HepG2 (cell line): ENCODE data around the gene ZNRF3. TPM values are rescaled to one million over a fixed set of nuclear protein-coding genes. Genes with fewer than 3 reads are reported as not detected.

ENCODE experiments used
- ATAC-seq: fragments of 200-7000 bp; cut with Tn5 transposase; 3 replicates; pipeline ENCODE4 v1.9.1; 2020; ENCODE audit warnings: mild to moderate bottlenecking, moderate library complexity
- BruUV-seq: library from RNA; stranded (reverse); fragments of 400-500 nt; replicated peaks from 2 replicates; lab custom pipeline; 2021; lab: Mats Ljungman, UMichigan
- CTCF ChIA-PET: fragments of 300-600 bp; formaldehyde crosslinking; extraction: SDS; loops from one replicate; lab custom pipeline; 2021; ENCODE audit warnings: low total read pairs, inconsistent platforms, low intra/inter-chr PET ratio; lab: Yijun Ruan, JAX
- POLR2A ChIA-PET: fragments of 350-600 bp; sonication (Branson Sonifier 250); formaldehyde crosslinking; loops from one replicate; lab custom pipeline; 2020; ENCODE audit warnings: antibody characterized with exemption, inconsistent platforms; lab: Yijun Ruan, JAX
- DNase-seq: peaks from one replicate; pipeline ENCODE4 v3.0.0-alpha.2; 2015; ENCODE audit warnings: low spot score
- FAIRE-seq: peaks from 3 replicates; lab custom pipeline; 2011; peaks lifted over from hg19 to GRCh38; lab: Jason Lieb, UNC
- H2AFZ ChIP-seq: one replicate; pipeline ENCODE4 v1.6.1; 2011; ENCODE audit warnings: low read length, inconsistent platforms
- H3K27ac ChIP-seq: fragments of 300-600 bp; 3 replicates; pipeline ENCODE4 v1.8.0; 2011; ENCODE audit warnings: mixed run types, mild to moderate bottlenecking, mixed read lengths, low read length, inconsistent platforms; ENCODE audit not compliant: insufficient read depth; ENCODE audit errors: extremely low read length
- H3K27me3 ChIP-seq, 2 experiments: fragments of 200-600 bp in 1 of 2; 2 replicates in 1 of 2; 3 replicates in 1 of 2; pipeline versions ENCODE4 v1.6.0 to v1.8.0; 2011; ENCODE audit warnings: low read length in 2 of 2, mild to moderate bottlenecking in 2 of 2, moderate library complexity in 2 of 2, inconsistent platforms in 1 of 2; ENCODE audit not compliant: insufficient read depth in 2 of 2, control insufficient read depth in 1 of 2
- H3K36me3 ChIP-seq, 2 experiments: fragments of 200-600 bp in 1 of 2; replicated peaks in 1 of 2; 2 replicates in 1 of 2; 3 replicates in 1 of 2; pipeline versions ENCODE4 v1.5.1 to v1.8.0; 2011; ENCODE audit warnings: low read length in 2 of 2, inconsistent platforms in 1 of 2; ENCODE audit not compliant: insufficient read depth in 2 of 2, control insufficient read depth in 1 of 2
- H3K4me1 ChIP-seq: 2 replicates; pipeline ENCODE4 v1.5.1; 2012; ENCODE audit warnings: low read length, inconsistent platforms; ENCODE audit not compliant: insufficient read depth
- H3K4me2 ChIP-seq: 2 replicates; pipeline ENCODE4 v1.6.0; 2011; ENCODE audit warnings: low read depth, low read length, inconsistent platforms
- H3K4me3 ChIP-seq, 3 experiments: fragments of 200-600 bp in 1 of 3; sonication (generic), shearing (Covaris generic) in 1 of 3; replicated peaks in 1 of 3; 2 replicates each; pipeline ENCODE4 v1.5.1; 2011 to 2016; ENCODE audit warnings: low read length in 3 of 3, inconsistent platforms in 2 of 3, low read depth in 2 of 3, mild to moderate bottlenecking in 2 of 3, control low read depth in 1 of 3, mixed read lengths in 1 of 3; ENCODE audit not compliant: insufficient read depth in 1 of 3
- H3K79me2 ChIP-seq: one replicate; pipeline ENCODE4 v1.6.1; 2011; ENCODE audit warnings: low read length, inconsistent platforms; ENCODE audit not compliant: insufficient read depth
- H3K9ac ChIP-seq: 2 replicates; pipeline ENCODE4 v1.6.0; 2011; ENCODE audit warnings: mild to moderate bottlenecking, low read depth, low read length, inconsistent platforms; ENCODE audit not compliant: insufficient read depth
- H3K9me3 ChIP-seq: 2 replicates; pipeline ENCODE4 v1.5.1; 2012; ENCODE audit warnings: mild to moderate bottlenecking, low read length
- H4K20me1 ChIP-seq: 2 replicates; pipeline ENCODE4 v1.6.0; 2011; ENCODE audit warnings: inconsistent platforms, mild to moderate bottlenecking, low read length, moderate library complexity; ENCODE audit not compliant: insufficient read depth
- CEBPB ChIP-seq: IDR thresholded peaks from 2 replicates; pipeline ENCODE4 v1.6.1; 2011; ENCODE audit warnings: low read depth, low read length, improper control_type of control experiment, borderline replicate concordance
- JUN ChIP-seq: sonication (generic); formaldehyde crosslinking; IDR thresholded peaks from 2 replicates; pipeline ENCODE4 v1.4.0; 2020; ENCODE audit warnings: mild to moderate bottlenecking, missing genetic modification reagents
- NCOA1 ChIP-seq: sonication (generic); formaldehyde crosslinking; IDR thresholded peaks from 2 replicates; pipeline ENCODE4 v1.9.0; 2021; ENCODE audit warnings: missing genetic modification reagents
- NCOA2 ChIP-seq: sonication (generic); formaldehyde crosslinking; IDR thresholded peaks from 2 replicates; pipeline ENCODE4 v1.8.0; 2022; ENCODE audit warnings: inconsistent platforms
- PITX1 ChIP-seq: sonication (generic); formaldehyde crosslinking; IDR thresholded peaks from 2 replicates; pipeline ENCODE4 v1.5.1; 2020; ENCODE audit warnings: mild to moderate bottlenecking, missing genetic modification reagents
- RBM22 ChIP-seq: fragments of 200-400 bp; formaldehyde crosslinking; optimal IDR thresholded peaks from 2 replicates; pipeline ENCODE3; 2017; ENCODE audit warnings: mild to moderate bottlenecking, low read length, moderate library complexity
- SRSF1 ChIP-seq: fragments of 200-400 bp; formaldehyde crosslinking; optimal IDR thresholded peaks from 2 replicates; pipeline ENCODE3; 2017; ENCODE audit warnings: mild to moderate bottlenecking, low read depth, low read length, moderate library complexity
- ZNF121 ChIP-seq: sonication (generic); formaldehyde crosslinking; IDR thresholded peaks from 2 replicates; pipeline ENCODE4 v1.5.0; 2020; ENCODE audit warnings: mild to moderate bottlenecking, missing genetic modification reagents
- ZNF17 ChIP-seq: sonication (generic); formaldehyde crosslinking; IDR thresholded peaks from 2 replicates; pipeline ENCODE4 v1.5.0; 2020; ENCODE audit warnings: mild to moderate bottlenecking, missing genetic modification reagents
- ZNF629 ChIP-seq: sonication (generic); formaldehyde crosslinking; conservative IDR thresholded peaks from 2 replicates; pipeline ENCODE4 v1.5.0; 2020; ENCODE audit warnings: missing genetic modification reagents
- ZNF883 ChIP-seq: sonication (generic); formaldehyde crosslinking; IDR thresholded peaks from 2 replicates; pipeline ENCODE4 v1.5.1; 2020; ENCODE audit warnings: mild to moderate bottlenecking, missing genetic modification reagents; ENCODE audit errors: not compliant biosample characterization
- WGBS: methylation state at CpG from one replicate; pipeline ENCODE4 v1.1.6; 2017; ENCODE audit warnings: low lambda C conversion rate; 5-methylcytosine and 5-hydroxymethylcytosine counted together
- in situ Hi-C: cut with HindIII; loops from 2 replicates; pipeline ENCODE4 v1.10.0; 2017; ENCODE audit warnings: low pct_unique_long_range_greater_than_20kb; ENCODE audit not compliant: extremely low pct_ligation_motif_present
- intact Hi-C: fragments of 100-400 bp; cut with micrococcal nuclease; formaldehyde crosslinking; loops from one replicate; pipeline ENCODE4 v1.10.0; 2022; ENCODE audit not compliant: unreplicated experiment
- polyA plus RNA-seq, 8 experiments: library from polyadenylated mRNA; depleted of rRNA in 3 of 8; stranded (reverse) in 7 of 8; unstranded in 1 of 8; fragments of >200 nt; fragmentation: Illumina TruSeq in 4 of 8; extraction: Trizol in 4 of 8; gene quantifications; 2 replicates each; pipeline versions ENCODE4 v1.2.1 to v1.2.3, GENCODE V29; 2011 to 2016; ENCODE audit warnings: low read depth in 4 of 8, missing spikeins in 1 of 8, mixed read lengths in 1 of 8; ENCODE audit not compliant: insufficient read depth in 1 of 8
- total RNA-seq, 5 experiments: library from RNA; depleted of rRNA; stranded (reverse); fragments of >200 nt; fragmentation: Illumina TruSeq; extraction: Trizol; gene quantifications; 2 replicates each; pipeline ENCODE4 v1.2.3, GENCODE V29; 2016; ENCODE audit warnings: low read depth in 1 of 5
- TF ChIP-seq, protein P1 (sequence below): sonication (generic); formaldehyde crosslinking; IDR thresholded peaks from 2 replicates; pipeline ENCODE4 v1.9.0; 2021; ENCODE audit warnings: missing genetic modification reagents, borderline replicate concordance
- TF ChIP-seq, protein P2 (sequence below): sonication (generic); formaldehyde crosslinking; IDR thresholded peaks from 2 replicates; pipeline ENCODE4 v1.4.0; 2020; ENCODE audit warnings: low read depth, missing genetic modification reagents
- TF ChIP-seq, protein P3 (sequence below): sonication (generic); formaldehyde crosslinking; IDR thresholded peaks from 2 replicates; pipeline ENCODE4 v1.5.0; 2020; ENCODE audit warnings: missing genetic modification reagents

ZNRF3 gene
- total and polyA plus RNA-seq, 2 of the 13 experiments (the other 11 are each of a cell fraction or from before 2014, with no cell fraction given) = 20.3 to 36.7 TPM

DNA sequence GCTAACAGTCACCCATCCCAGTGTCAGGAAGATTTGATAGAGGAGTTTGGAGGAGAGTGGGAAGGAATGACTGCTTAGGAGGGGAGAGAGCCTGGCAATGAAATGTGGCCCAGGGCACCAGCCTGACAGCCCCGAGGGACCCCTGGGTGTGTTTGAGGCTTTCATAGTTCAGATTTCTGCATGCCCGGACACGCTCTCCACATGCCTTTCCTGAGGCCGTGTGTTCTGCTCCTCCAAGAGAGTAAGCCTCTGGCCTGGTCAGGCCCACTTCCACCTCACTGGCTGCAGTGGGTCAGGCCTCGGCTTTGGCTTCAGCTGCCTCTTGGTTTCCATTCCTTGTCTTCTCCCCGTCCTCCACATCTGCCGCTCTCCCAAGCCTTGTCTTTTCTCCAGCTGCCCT is 99.8 kb downstream of the ZNRF3 start (continued):
- TF ChIP-seq, protein P1, sequence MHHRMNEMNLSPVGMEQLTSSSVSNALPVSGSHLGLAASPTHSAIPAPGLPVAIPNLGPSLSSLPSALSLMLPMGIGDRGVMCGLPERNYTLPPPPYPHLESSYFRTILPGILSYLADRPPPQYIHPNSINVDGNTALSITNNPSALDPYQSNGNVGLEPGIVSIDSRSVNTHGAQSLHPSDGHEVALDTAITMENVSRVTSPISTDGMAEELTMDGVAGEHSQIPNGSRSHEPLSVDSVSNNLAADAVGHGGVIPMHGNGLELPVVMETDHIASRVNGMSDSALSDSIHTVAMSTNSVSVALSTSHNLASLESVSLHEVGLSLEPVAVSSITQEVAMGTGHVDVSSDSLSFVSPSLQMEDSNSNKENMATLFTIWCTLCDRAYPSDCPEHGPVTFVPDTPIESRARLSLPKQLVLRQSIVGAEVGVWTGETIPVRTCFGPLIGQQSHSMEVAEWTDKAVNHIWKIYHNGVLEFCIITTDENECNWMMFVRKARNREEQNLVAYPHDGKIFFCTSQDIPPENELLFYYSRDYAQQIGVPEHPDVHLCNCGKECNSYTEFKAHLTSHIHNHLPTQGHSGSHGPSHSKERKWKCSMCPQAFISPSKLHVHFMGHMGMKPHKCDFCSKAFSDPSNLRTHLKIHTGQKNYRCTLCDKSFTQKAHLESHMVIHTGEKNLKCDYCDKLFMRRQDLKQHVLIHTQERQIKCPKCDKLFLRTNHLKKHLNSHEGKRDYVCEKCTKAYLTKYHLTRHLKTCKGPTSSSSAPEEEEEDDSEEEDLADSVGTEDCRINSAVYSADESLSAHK (CRISPR knock-in tag) = no peak
- TF ChIP-seq RBM22 = peak; percentile 59
- no peak for TF ChIP-seq NCOA2
- TF ChIP-seq, all 625 proteins: peak for 6

DNA sequence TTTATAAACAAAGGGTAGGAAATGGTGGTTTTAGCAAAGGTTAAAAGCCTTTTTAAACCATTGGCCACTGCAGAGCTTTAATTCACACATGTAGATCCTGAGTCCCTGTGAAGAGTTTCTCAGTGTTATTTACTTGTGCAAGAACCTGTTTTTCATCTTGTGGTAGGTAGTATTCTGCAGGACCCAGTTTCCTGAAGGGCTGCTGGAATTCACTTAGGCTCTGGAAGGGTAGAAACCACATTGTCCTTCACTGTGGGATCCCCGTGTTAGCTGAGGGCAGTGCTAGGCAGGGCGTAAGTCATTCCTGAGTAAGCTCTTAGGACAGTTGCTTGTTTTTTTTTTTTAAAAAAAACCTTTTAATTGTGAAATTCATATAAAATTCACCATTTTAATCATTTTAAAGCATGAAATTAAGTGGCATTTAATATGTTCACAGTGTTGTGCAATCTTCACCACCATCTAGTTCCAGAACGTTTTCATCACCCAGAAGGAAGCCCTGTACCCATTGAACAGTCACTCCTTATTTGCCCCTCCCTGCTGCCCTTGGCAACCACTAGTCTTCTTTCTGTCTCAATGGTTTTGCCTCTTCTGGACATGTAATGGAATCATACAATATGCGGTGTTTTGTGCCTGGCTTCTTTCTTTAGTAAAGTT is 100.5 kb downstream of the ZNRF3 start:
- H3K27me3 ChIP-seq = no peaks in the 10 kb centered on the region
- H3K9me3 ChIP-seq = peaks cover 7% of the 10 kb centered on the region; the same call in 1 of the 2 replicates
- 0 out of 2 replicates have a peak overlapping the region, but pooled peaks have one; percentile 27 for H3K9ac ChIP-seq
- H3K4me1 ChIP-seq = peaks cover 99% of the 10 kb centered on the region
- no peaks in the 10 kb centered on the region for H4K20me1 ChIP-seq
- H3K4me2 ChIP-seq = no peak overlapping the region
- ChIA-PET POLR2A (interaction anchor here (4.0 to 4.2 kb wide), 2 partner anchors 20 to 47 kb away, joined by 26 to 32 read pairs; no protein-coding TSS in a partner anchor), CTCF (no interaction called here)
- no peak overlapping the region for H3K4me3 ChIP-seq
- no peak for DNase-seq
- WGBS = 78% methylated on average over 4 of the region's 4 CpGs
- ATAC-seq = no peak
- FAIRE-seq = no peak
- H3K36me3 ChIP-seq = peaks cover 15 to 43% of the 10 kb centered on the region in 2 experiments
- in situ Hi-C loops = no loop called here
- H2AFZ ChIP-seq = no peak overlapping the region
- peaks cover 90% of the 10 kb centered on the region for H3K79me2 ChIP-seq
- intact Hi-C loops = loop anchor here (2.0 kb wide), 1 partner anchor 21 kb away; no protein-coding TSS in a partner anchor
- BruUV-seq = no TSS peak
- H3K27ac ChIP-seq = peak overlapping the region; percentile 87
- TF ChIP-seq JUN (CRISPR knock-in tag) = no peak
- peak; percentile 57 for TF ChIP-seq CEBPB
- TF ChIP-seq ZNF629 (CRISPR knock-in tag) = 0 out of 2 replicates have a peak, but pooled peaks have one; percentile 31
- TF ChIP-seq ZNF17 (CRISPR knock-in tag) = no peak
- TF ChIP-seq, protein P2, sequence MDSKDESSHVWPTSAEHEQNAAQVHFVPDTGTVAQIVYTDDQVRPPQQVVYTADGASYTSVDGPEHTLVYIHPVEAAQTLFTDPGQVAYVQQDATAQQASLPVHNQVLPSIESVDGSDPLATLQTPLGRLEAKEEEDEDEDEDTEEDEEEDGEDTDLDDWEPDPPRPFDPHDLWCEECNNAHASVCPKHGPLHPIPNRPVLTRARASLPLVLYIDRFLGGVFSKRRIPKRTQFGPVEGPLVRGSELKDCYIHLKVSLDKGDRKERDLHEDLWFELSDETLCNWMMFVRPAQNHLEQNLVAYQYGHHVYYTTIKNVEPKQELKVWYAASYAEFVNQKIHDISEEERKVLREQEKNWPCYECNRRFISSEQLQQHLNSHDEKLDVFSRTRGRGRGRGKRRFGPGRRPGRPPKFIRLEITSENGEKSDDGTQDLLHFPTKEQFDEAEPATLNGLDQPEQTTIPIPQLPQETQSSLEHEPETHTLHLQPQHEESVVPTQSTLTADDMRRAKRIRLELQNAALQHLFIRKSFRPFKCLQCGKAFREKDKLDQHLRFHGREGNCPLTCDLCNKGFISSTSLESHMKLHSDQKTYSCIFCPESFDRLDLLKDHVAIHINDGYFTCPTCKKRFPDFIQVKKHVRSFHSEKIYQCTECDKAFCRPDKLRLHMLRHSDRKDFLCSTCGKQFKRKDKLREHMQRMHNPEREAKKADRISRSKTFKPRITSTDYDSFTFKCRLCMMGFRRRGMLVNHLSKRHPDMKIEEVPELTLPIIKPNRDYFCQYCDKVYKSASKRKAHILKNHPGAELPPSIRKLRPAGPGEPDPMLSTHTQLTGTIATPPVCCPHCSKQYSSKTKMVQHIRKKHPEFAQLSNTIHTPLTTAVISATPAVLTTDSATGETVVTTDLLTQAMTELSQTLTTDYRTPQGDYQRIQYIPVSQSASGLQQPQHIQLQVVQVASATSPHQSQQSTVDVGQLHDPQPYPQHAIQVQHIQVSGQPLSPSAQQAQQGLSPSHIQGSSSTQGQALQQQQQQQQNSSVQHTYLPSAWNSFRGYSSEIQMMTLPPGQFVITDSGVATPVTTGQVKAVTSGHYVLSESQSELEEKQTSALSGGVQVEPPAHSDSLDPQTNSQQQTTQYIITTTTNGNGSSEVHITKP (CRISPR knock-in tag) = no peak
- TF ChIP-seq SRSF1 = no peak
- TF ChIP-seq, protein P3, sequence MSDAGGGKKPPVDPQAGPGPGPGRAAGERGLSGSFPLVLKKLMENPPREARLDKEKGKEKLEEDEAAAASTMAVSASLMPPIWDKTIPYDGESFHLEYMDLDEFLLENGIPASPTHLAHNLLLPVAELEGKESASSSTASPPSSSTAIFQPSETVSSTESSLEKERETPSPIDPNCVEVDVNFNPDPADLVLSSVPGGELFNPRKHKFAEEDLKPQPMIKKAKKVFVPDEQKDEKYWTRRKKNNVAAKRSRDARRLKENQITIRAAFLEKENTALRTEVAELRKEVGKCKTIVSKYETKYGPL = no peak
- no peak for TF ChIP-seq ZNF121 (CRISPR knock-in tag)
- 0 out of 2 replicates have a peak, but pooled peaks have one; percentile 53 for TF ChIP-seq NCOA1 (CRISPR knock-in tag)
- no peak for TF ChIP-seq PITX1 (CRISPR knock-in tag)
- TF ChIP-seq ZNF883 (CRISPR knock-in tag) = no peak
